ENCODE data around the gene NOC4L. TPM values are rescaled to one million over a fixed set of nuclear protein-coding genes. Genes with fewer than 3 reads are reported as not detected.

The NOC4L gene
- total RNA-seq, 1 donor from 2014 or later = 49.6 TPM

GRCh38 chr12:132152411-132152821 is 8.2 kb downstream of the NOC4L start:
- no peak for DNase-seq
- peaks cover 1% of the 10 kb centered on the region for H3K4me1 Mint-ChIP-seq
- H3K4me3 Mint-ChIP-seq = no peak overlapping the region
- H3K9me3 Mint-ChIP-seq = no peaks in the 10 kb centered on the region
- peaks cover 3% of the 10 kb centered on the region for H3K36me3 Mint-ChIP-seq (ENCODE audit: low read depth)
- no peak overlapping the region for H3K27ac Mint-ChIP-seq
- H3K27me3 Mint-ChIP-seq = no peaks in the 10 kb centered on the region
- intact Hi-C loops (cut with micrococcal nuclease) = loop anchor here (5.0 to 10.0 kb wide), 2 partner anchors 35 to 462 kb away; partner anchors contain the start of genes LRCOL1 and P2RX2

- Mint-ChIP-seq H3K27me3 (no peaks in the 10 kb centered on the region), H3K4me3 (no peak overlapping the region), H3K9me3 (no peaks in the 10 kb centered on the region), H3K27ac (no peak overlapping the region), H3K36me3 (ENCODE audit: low read depth) (peaks cover 3% of the 10 kb centered on the region), H3K4me1 (peaks cover 1% of the 10 kb centered on the region)
- DNase-seq = no peak
- intact Hi-C loops (cut with micrococcal nuclease) = loop anchor here (5.0 to 10.0 kb wide), 2 partner anchors 34 to 462 kb away; partner anchors contain the start of genes LRCOL1 and P2RX2
Observed at GRCh38 chr12:132152953-132153352, 8.7 kb downstream of the NOC4L start.

- Mint-ChIP-seq H3K27ac (no peak overlapping the region), H3K9me3 (no peaks in the 10 kb centered on the region), H3K27me3 (no peaks in the 10 kb centered on the region), H3K4me1 (peaks cover 1% of the 10 kb centered on the region), H3K36me3 (ENCODE audit: low read depth) (no peaks in the 10 kb centered on the region), H3K4me3 (no peak overlapping the region)
- peak; percentile 91 for DNase-seq
- intact Hi-C loops (cut with micrococcal nuclease) = loop anchor here (1.0 to 10.0 kb wide), 4 partner anchors 34 to 461 kb away; partner anchors contain the start of genes LRCOL1 and P2RX2
Observed at GRCh38 chr12:132153501-132154340, 9.5 kb downstream of the NOC4L start.

- H3K4me3 Mint-ChIP-seq = no peak overlapping the region
- no peaks in the 10 kb centered on the region for H3K9me3 Mint-ChIP-seq
- peaks cover 1% of the 10 kb centered on the region for H3K4me1 Mint-ChIP-seq
- intact Hi-C loops (cut with micrococcal nuclease) = loop anchor here (1.0 to 10.0 kb wide), 4 partner anchors 33 to 460 kb away; partner anchors contain the start of genes LRCOL1 and P2RX2
- H3K36me3 Mint-ChIP-seq (ENCODE audit: low read depth) = no peaks in the 10 kb centered on the region
- H3K27me3 Mint-ChIP-seq = no peaks in the 10 kb centered on the region
- no peak for DNase-seq
- peak overlapping the region; percentile 23 for H3K27ac Mint-ChIP-seq
Observed at GRCh38 chr12:132154341-132154761, 10.1 kb downstream of the NOC4L start.

GRCh38 chr12:132154941-132155770 is 10.9 kb downstream of the NOC4L start:
- peak; percentile 72 for DNase-seq
- intact Hi-C loops (cut with micrococcal nuclease) = loop anchor here (1.0 to 10.0 kb wide), 4 partner anchors 32 to 460 kb away; partner anchors contain the start of genes LRCOL1 and P2RX2
- no peaks in the 10 kb centered on the region for H3K9me3 Mint-ChIP-seq
- H3K4me1 Mint-ChIP-seq = peaks cover 1% of the 10 kb centered on the region
- no peak overlapping the region for H3K4me3 Mint-ChIP-seq
- no peaks in the 10 kb centered on the region for H3K36me3 Mint-ChIP-seq (ENCODE audit: low read depth)
- no peaks in the 10 kb centered on the region for H3K27me3 Mint-ChIP-seq
- H3K27ac Mint-ChIP-seq = no peak overlapping the region

- Mint-ChIP-seq H3K9me3 (no peaks in the 10 kb centered on the region), H3K27ac (no peak overlapping the region), H3K4me3 (no peak overlapping the region), H3K36me3 (ENCODE audit: low read depth) (no peaks in the 10 kb centered on the region), H3K27me3 (no peaks in the 10 kb centered on the region), H3K4me1 (peaks cover 1% of the 10 kb centered on the region)
- no peak for DNase-seq
- intact Hi-C loops (cut with micrococcal nuclease) = loop anchor here (2.0 to 10.0 kb wide), 2 partner anchors 259 to 459 kb away; partner anchors contain the start of genes LRCOL1 and P2RX2
Observed at GRCh38 chr12:132155771-132156572, 11.7 kb downstream of the NOC4L start.

- no peak for DNase-seq
- H3K4me3 Mint-ChIP-seq = no peak overlapping the region
- intact Hi-C loops (cut with micrococcal nuclease) = loop anchor here (10.0 kb wide), 1 partner anchor 458 kb away; the partner anchor contains the start of genes LRCOL1 and P2RX2
- H3K4me1 Mint-ChIP-seq = peaks cover 1% of the 10 kb centered on the region
- H3K36me3 Mint-ChIP-seq (ENCODE audit: low read depth) = no peaks in the 10 kb centered on the region
- no peak overlapping the region for H3K27ac Mint-ChIP-seq
- no peaks in the 10 kb centered on the region for H3K27me3 Mint-ChIP-seq
- no peaks in the 10 kb centered on the region for H3K9me3 Mint-ChIP-seq
Observed at GRCh38 chr12:132156573-132157325, 12.5 kb downstream of the NOC4L start.

DNA sequence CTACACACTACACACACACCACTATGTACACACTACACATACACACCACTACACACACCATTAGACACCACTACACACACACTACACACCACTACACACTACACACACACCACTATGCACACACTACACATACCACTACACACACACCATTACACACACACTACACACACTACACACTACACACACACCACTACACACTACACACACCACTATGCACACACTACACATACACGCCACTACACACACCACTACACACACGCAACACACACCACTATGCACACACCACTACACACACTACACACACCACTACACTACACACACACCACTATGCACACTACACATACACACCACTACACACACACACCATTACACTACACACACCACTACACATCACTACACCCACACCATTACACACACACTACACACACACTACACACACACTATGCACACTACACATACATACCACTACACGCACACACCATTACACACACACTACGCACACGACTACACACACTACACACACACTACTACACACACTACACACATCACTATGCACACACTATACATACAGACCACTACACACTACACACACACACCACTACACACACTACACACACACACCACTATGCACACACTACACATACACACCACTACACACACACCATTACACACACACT is 13.6 kb downstream of the NOC4L start:
- DNase-seq = no peak
- intact Hi-C loops (cut with micrococcal nuclease) = loop anchor here (10.0 kb wide), 1 partner anchor 457 kb away; the partner anchor contains the start of genes LRCOL1 and P2RX2
- Mint-ChIP-seq H3K36me3 (ENCODE audit: low read depth) (peaks cover 2% of the 10 kb centered on the region), H3K4me3 (no peak overlapping the region), H3K27me3 (no peaks in the 10 kb centered on the region), H3K9me3 (no peaks in the 10 kb centered on the region), H3K27ac (no peak overlapping the region), H3K4me1 (peaks cover 4% of the 10 kb centered on the region)

GRCh38 chr12:132158677-132159554 is 14.7 kb downstream of the NOC4L start:
- Mint-ChIP-seq H3K27ac (no peak overlapping the region), H3K9me3 (no peaks in the 10 kb centered on the region), H3K4me3 (no peak overlapping the region), H3K4me1 (peaks cover 7% of the 10 kb centered on the region), H3K36me3 (ENCODE audit: low read depth) (peaks cover 2% of the 10 kb centered on the region), H3K27me3 (no peaks in the 10 kb centered on the region)
- intact Hi-C loops (cut with micrococcal nuclease) = loop anchor here (10.0 kb wide), 1 partner anchor 456 kb away; the partner anchor contains the start of genes LRCOL1 and P2RX2
- no peak for DNase-seq

- Mint-ChIP-seq H3K36me3 (ENCODE audit: low read depth) (peaks cover 2% of the 10 kb centered on the region), H3K27ac (no peak overlapping the region), H3K4me3 (no peak overlapping the region), H3K27me3 (peaks cover 3% of the 10 kb centered on the region), H3K4me1 (peaks cover 9% of the 10 kb centered on the region), H3K9me3 (no peaks in the 10 kb centered on the region)
- no peak for DNase-seq
- intact Hi-C loops (cut with micrococcal nuclease) = loop anchor here (10.0 kb wide), 1 partner anchor 455 kb away; the partner anchor contains the start of genes LRCOL1 and P2RX2
Observed at GRCh38 chr12:132159555-132160003, 15.3 kb downstream of the NOC4L start.

GRCh38 chr12:132160016-132160415 is 15.8 kb downstream of the NOC4L start:
- H3K4me1 Mint-ChIP-seq = peaks cover 9% of the 10 kb centered on the region
- no peak overlapping the region for H3K4me3 Mint-ChIP-seq
- no peaks in the 10 kb centered on the region for H3K9me3 Mint-ChIP-seq
- H3K27me3 Mint-ChIP-seq = peaks cover 3% of the 10 kb centered on the region
- H3K36me3 Mint-ChIP-seq (ENCODE audit: low read depth) = peaks cover 2% of the 10 kb centered on the region
- DNase-seq = no peak
- no peak overlapping the region for H3K27ac Mint-ChIP-seq
- intact Hi-C loops (cut with micrococcal nuclease) = no loop called here

Measured in activated CD4-positive, alpha-beta T cell treated with anti-CD3 and anti-CD28 coated beads, Interleukin-2, amount 10 ng/mL, durations not matched to agents 24 days and 14 days (primary cell).